GM12873 (cell line): Measurements from ENCODE around the gene SYCP2L.

Experiments used
- TF ChIP-seq, protein P1 (sequence below): IDR thresholded peaks from 2 replicates; pipeline ENCODE4 v1.5.1; 2012; ENCODE audit warnings: low read depth, mild to moderate bottlenecking, moderate library complexity, low read length, control low read depth; ENCODE audit not compliant: insufficient read depth; ENCODE audit errors: missing control alignments

The SYCP2L gene

DNA sequence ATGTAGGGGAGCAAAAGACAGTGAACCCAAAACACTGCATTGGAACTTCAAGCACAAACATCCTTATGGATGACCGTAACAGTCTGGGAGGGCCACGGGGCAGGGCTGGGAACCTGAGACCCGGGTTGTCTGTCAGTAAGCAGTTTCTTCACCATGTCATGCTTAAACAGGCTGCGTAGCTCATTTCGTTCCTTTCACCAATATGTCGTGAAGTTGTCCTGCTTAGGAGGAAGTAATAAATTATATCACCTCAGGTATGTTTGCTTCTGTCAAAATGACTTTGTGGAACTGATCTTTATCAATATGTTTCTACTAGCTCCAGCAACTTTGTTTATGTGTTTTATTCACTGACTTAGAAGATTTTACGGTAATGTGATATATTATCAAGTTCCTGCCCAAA lies 36.1 kb upstream of the SYCP2L start:
- TF ChIP-seq, protein P1, sequence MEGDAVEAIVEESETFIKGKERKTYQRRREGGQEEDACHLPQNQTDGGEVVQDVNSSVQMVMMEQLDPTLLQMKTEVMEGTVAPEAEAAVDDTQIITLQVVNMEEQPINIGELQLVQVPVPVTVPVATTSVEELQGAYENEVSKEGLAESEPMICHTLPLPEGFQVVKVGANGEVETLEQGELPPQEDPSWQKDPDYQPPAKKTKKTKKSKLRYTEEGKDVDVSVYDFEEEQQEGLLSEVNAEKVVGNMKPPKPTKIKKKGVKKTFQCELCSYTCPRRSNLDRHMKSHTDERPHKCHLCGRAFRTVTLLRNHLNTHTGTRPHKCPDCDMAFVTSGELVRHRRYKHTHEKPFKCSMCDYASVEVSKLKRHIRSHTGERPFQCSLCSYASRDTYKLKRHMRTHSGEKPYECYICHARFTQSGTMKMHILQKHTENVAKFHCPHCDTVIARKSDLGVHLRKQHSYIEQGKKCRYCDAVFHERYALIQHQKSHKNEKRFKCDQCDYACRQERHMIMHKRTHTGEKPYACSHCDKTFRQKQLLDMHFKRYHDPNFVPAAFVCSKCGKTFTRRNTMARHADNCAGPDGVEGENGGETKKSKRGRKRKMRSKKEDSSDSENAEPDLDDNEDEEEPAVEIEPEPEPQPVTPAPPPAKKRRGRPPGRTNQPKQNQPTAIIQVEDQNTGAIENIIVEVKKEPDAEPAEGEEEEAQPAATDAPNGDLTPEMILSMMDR, result no peak

GRCh38 chr6:10852361-10852960 lies 34.4 kb upstream of the SYCP2L start:
- TF ChIP-seq, protein P1, result no peak

GRCh38 chr6:10854922-10855632 lies 31.8 kb upstream of the SYCP2L start:
- TF ChIP-seq, protein P1, result no peak

- TF ChIP-seq, protein P1, result no peak
Observed at GRCh38 chr6:10857259-10857658, 29.6 kb upstream of the SYCP2L start.

GRCh38 chr6:10861086-10861485 lies 25.8 kb upstream of the SYCP2L start:
- TF ChIP-seq, protein P1, result no peak

DNA sequence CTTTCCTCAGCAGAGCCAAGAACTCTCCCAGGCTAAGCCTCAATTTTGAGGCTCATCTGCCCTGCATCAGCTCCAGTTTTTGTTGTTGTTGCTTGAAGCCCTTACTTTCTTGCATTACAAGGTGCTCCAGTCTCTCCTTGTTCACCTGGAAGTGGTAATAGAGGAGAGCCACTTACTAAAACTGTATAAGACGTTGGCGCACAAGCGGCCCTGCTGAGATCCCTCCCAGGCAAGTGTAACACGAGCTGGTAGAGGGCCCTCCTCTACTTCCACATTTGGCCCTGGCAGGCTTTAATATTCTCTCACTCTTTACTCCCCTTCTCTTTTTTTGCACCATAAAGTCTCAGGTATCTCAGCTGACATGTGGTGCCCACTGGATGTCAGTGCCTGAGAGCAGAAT lies 24.5 kb upstream of the SYCP2L start:
- TF ChIP-seq, protein P1, result no peak

- TF ChIP-seq, protein P1, result no peak
Observed at GRCh38 chr6:10867952-10868351, 18.9 kb upstream of the SYCP2L start.
